Measurements from ENCODE around the gene LHB.
A peak's percentile ranks its signal among the peaks of the same experiment; 100 is the strongest.

Gene LHB

DNA sequence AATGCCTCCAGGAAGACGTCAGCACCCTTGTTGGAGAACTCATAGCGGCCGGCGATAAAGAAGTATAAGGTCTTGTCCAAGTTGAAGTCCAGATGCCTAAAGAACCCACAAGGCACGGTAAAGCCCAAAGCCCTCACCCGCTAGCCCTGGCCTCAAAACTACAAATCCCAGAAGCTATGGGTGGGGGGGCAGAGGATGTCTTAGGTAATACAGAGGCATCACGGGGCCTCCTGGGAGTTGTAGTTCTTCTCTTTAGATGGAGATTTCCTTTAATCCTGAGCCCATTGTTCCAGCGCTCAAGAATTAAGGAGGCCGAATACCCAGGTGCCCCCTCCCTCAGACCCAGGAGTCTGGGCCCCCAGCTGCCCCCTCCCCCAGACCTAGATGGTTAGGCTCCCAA lies 34.6 kb downstream of the LHB start:
- in situ Hi-C loops (cut with HindIII; ENCODE audit: low sequenced_read_pairs) = no loop called here
- no peak for DNase-seq (ENCODE audit: low read depth)
- TF ChIP-seq, protein P1, sequence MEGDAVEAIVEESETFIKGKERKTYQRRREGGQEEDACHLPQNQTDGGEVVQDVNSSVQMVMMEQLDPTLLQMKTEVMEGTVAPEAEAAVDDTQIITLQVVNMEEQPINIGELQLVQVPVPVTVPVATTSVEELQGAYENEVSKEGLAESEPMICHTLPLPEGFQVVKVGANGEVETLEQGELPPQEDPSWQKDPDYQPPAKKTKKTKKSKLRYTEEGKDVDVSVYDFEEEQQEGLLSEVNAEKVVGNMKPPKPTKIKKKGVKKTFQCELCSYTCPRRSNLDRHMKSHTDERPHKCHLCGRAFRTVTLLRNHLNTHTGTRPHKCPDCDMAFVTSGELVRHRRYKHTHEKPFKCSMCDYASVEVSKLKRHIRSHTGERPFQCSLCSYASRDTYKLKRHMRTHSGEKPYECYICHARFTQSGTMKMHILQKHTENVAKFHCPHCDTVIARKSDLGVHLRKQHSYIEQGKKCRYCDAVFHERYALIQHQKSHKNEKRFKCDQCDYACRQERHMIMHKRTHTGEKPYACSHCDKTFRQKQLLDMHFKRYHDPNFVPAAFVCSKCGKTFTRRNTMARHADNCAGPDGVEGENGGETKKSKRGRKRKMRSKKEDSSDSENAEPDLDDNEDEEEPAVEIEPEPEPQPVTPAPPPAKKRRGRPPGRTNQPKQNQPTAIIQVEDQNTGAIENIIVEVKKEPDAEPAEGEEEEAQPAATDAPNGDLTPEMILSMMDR (IDR thresholded peaks at IDR 0.05; ENCODE audit: low read depth, low read length, missing control alignments) = no peak
- H3K4me3 ChIP-seq (ENCODE audit: low read depth, low read length) = no peak overlapping the region

DNA sequence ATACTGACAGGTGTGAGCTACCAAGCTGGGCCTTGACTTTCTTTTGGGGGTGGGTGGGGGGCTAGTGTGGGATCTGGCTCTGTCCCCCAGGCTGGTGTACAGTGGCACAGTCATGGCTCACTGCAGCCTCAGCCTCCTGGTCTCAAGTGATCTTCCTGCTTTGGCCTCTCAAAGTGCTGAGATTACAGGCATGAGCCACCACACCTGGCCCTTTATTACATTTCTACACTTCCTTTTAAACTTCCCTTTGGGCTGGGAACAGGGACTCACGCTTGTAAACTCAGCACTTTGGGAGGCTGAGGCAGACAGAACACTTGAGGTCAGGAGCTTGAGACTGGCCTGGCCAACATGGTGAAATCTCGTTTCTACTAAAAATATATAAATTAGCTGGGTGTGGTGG lies 39.8 kb downstream of the LHB start:
- TF ChIP-seq, protein P1 (IDR thresholded peaks at IDR 0.05; ENCODE audit: low read depth, low read length, missing control alignments) = no peak

DNA sequence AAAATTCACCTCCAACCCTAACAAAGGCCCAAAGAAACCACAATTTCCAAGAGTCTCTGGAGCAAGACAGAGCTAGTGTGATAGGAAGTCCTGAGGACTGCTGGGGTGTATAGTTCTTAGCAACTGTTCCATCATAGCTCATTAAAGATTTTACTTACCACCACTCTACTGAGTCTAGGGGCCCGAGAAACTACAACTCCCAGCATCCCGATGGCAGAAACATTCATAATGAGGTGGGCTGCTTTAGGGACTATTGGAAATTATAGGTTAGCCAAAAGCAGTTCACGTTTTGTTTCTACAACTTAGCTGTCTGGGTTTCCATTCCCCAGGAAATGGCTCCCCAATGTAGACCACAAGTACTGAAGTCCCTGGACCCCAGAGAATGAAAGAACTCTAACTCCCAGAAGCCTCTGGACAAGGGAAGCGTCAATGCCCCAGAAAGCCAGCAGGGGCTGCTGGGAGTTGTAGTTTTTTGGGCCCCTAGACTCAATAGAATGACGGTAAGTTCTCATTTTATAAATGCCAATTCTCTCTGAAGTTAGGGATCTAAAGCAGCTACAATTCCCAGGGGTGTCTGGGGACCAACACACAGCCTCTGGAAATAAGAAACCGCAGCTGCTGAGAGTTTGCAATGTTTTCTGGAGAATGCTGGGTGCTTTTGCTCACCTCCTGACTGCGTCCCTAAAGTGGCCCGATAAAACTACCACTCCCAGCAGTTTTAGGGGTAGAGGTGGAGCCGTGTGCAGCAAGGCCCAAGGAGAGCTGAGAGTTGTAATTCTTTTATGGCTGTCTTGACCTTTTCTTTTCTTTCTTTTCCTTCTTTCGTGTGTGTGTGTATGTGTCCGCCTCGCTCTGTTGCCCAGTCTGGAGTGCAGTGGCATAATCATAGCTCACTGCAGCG lies 40.7 kb downstream of the LHB start:
- TF ChIP-seq, protein P1 (IDR thresholded peaks at IDR 0.05; ENCODE audit: low read depth, low read length, missing control alignments) = peak; percentile 20
- in situ Hi-C loops (cut with HindIII; ENCODE audit: low sequenced_read_pairs) = no loop called here
- H3K4me3 ChIP-seq (ENCODE audit: low read depth, low read length) = no peak overlapping the region
- no peak for DNase-seq (ENCODE audit: low read depth)

More for the DNA sequence above, 39.8 kb downstream of the LHB start:
- H3K4me3 ChIP-seq (ENCODE audit: low read depth, low read length) = no peak overlapping the region
- DNase-seq (ENCODE audit: low read depth) = no peak
- in situ Hi-C loops (cut with HindIII; ENCODE audit: low sequenced_read_pairs) = no loop called here

DNA sequence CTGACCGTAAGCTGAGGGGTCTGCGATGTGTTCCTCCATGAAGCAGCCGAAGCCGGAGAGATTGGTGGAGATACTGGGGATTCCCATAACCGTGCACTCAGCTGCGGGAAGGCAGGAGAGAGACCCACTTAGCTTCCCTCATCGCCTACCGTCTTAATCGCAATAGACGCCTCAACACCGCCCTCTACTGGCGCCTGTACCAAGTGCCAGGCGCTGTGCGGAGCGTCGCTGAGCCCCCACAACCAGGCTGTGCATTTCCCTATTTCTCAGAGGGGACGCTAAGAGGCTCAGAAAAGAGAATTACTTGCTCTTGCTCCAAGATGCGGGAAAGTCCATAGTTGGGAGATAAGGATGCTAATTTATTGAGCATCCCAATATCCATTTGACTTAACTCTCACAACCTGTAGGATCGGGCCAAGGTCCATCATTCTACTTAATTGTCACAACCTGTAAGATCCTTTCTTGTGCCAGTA lies 45.9 kb downstream of the LHB start:
- TF ChIP-seq, protein P1 (IDR thresholded peaks at IDR 0.05; ENCODE audit: low read depth, low read length, missing control alignments) = peak; percentile 94
- in situ Hi-C loops (cut with HindIII; ENCODE audit: low sequenced_read_pairs) = no loop called here
- H3K4me3 ChIP-seq (ENCODE audit: low read depth, low read length) = no peak overlapping the region
- peak; percentile 59 for DNase-seq (ENCODE audit: low read depth)

DNA sequence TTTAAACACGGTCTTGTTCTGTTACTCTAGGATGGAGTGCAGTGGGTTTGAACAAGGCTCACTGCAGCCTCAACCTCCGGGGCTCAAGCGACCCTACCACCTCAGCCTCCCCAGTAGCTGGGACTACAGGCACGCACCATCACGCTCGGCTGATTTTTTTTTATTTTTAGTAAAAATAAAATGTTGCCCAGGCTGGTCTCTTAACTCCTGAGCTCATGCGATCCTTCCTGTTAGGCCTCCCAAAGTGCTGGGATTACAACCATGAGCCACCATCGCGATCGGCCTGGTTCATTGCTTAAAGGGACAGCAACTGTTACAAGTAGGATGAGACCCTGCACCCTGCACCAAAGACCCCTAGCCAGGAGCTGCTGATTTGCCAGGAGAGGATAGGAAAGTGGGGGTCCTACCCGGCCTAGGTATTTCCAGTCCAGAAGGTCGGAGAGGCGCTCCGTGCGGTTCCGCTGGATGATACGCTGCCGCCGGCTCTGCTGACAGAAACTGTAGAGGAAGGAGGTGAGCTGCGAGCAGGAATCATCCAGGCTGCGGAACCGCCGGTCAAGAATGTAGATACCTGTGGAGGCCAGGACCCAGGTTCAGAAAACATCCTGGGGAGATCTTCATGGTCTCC lies 46.6 kb downstream of the LHB start:
- no peak for DNase-seq (ENCODE audit: low read depth)
- in situ Hi-C loops (cut with HindIII; ENCODE audit: low sequenced_read_pairs) = no loop called here
- TF ChIP-seq, protein P1 (IDR thresholded peaks at IDR 0.05; ENCODE audit: low read depth, low read length, missing control alignments) = no peak
- H3K4me3 ChIP-seq (ENCODE audit: low read depth, low read length) = no peak overlapping the region

DNA sequence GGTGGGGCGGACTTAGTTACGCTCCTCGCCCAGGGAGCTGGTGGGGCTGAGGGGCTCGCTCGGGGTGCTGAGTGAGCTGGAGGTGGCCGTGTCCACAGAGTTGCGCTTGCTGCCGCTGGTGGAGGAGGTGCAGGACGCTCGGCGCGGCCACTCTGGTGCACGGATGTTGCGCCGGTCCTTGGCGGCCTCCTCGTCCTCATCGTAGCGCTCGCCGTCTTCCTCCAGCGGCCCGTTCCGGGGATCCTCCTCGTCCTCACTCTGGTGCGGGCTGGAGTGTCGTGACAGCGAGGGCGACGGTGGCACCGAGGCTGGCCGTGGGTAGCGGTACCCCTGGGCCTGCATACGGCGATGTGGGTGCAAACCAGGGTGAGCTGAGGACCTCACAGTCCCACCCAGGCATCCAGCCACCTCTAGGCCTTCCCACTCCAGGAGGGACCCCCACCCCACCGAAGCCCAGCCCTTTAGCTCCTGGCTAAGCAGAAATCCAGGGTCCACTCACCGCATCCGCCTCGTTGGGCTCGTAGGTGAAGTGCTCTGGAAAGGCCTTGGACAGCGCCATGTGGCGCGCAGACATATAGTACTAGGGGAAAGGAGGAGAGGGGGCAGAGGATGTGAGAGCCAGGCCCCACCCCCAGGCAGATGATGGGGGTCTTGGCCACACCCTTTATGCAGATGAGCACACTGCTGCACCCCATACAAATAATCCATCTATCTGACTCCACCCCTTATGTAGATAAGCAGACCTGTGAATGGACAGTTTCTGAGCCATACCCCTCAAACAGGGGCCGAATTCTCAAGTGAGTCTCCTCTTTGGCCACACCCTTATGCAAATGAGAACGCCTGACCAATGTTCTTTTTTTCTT lies 47.4 kb downstream of the LHB start:
- in situ Hi-C loops (cut with HindIII; ENCODE audit: low sequenced_read_pairs) = no loop called here
- TF ChIP-seq, protein P1 (IDR thresholded peaks at IDR 0.05; ENCODE audit: low read depth, low read length, missing control alignments) = no peak
- no peak for DNase-seq (ENCODE audit: low read depth)
- no peak overlapping the region for H3K4me3 ChIP-seq (ENCODE audit: low read depth, low read length)

Data from astrocyte of the cerebellum (primary cell).